GM21737 (cell line): ENCODE data around the gene SMPD4.
A peak's percentile ranks its signal among the peaks of the same experiment; 100 is the strongest.
"Not testable (repeated sequence)": the region's sequence is repeated elsewhere in the genome, so short reads cannot be mapped to it uniquely, and the experiment has no call there.

ENCODE experiments used
- ATAC-seq: cut with Tn5 transposase; IDR thresholded peaks from one replicate; pipeline ENCODE4 v1.9.1; 2021; ENCODE audit warnings: mild to moderate bottlenecking, moderate library complexity; ENCODE audit not compliant: unreplicated experiment

Gene SMPD4

GRCh38 chr2:130159376-130159775 lies 22.0 kb downstream of the SMPD4 start:
- ATAC-seq, result not testable (repeated sequence)

GRCh38 chr2:130158631-130159030 lies 22.8 kb downstream of the SMPD4 start:
- ATAC-seq, result no peak

GRCh38 chr2:130157825-130158514 lies 23.4 kb downstream of the SMPD4 start:
- peak; percentile 89 for ATAC-seq

- ATAC-seq, result peak; percentile 33
Measured at GRCh38 chr2:130157354-130157753, 24.0 kb downstream of the SMPD4 start.

- no peak for ATAC-seq
Measured at GRCh38 chr2:130156624-130157004, 24.8 kb downstream of the SMPD4 start.

GRCh38 chr2:130155956-130156623 lies 25.3 kb downstream of the SMPD4 start:
- ATAC-seq, result not testable (repeated sequence)

- ATAC-seq, result no peak
Measured at GRCh38 chr2:130154773-130155765, 26.3 kb downstream of the SMPD4 start.

GRCh38 chr2:130154423-130154770 lies 27.0 kb downstream of the SMPD4 start:
- ATAC-seq, result not testable (repeated sequence)

- not testable (repeated sequence) for ATAC-seq
Measured at GRCh38 chr2:130153721-130154422, 27.5 kb downstream of the SMPD4 start.

- no peak for ATAC-seq
Measured at GRCh38 chr2:130152816-130153595, 28.4 kb downstream of the SMPD4 start.

GRCh38 chr2:130152136-130152815 lies 29.1 kb downstream of the SMPD4 start:
- ATAC-seq, result not testable (repeated sequence)

GRCh38 chr2:130151145-130151512 lies 30.3 kb downstream of the SMPD4 start:
- ATAC-seq, result not testable (repeated sequence)

GRCh38 chr2:130150181-130151144 lies 30.9 kb downstream of the SMPD4 start:
- ATAC-seq, result no peak

- not testable (repeated sequence) for ATAC-seq
Measured at GRCh38 chr2:130148515-130148914, 32.9 kb downstream of the SMPD4 start.

GRCh38 chr2:130145006-130145414 lies 36.4 kb downstream of the SMPD4 start, which contains the start of gene CCDC74B:
Gene CCDC74B (minus strand): TSS chr2:130145112. CDS start chr2:130144996, 116 bp downstream.
- ATAC-seq, result peak; percentile 93

- ATAC-seq, result not testable (repeated sequence)
Measured at GRCh38 chr2:130143266-130144039, 37.9 kb downstream of the SMPD4 start.
